ENCODE results near the gene UTP11.

Gene UTP11

DNA sequence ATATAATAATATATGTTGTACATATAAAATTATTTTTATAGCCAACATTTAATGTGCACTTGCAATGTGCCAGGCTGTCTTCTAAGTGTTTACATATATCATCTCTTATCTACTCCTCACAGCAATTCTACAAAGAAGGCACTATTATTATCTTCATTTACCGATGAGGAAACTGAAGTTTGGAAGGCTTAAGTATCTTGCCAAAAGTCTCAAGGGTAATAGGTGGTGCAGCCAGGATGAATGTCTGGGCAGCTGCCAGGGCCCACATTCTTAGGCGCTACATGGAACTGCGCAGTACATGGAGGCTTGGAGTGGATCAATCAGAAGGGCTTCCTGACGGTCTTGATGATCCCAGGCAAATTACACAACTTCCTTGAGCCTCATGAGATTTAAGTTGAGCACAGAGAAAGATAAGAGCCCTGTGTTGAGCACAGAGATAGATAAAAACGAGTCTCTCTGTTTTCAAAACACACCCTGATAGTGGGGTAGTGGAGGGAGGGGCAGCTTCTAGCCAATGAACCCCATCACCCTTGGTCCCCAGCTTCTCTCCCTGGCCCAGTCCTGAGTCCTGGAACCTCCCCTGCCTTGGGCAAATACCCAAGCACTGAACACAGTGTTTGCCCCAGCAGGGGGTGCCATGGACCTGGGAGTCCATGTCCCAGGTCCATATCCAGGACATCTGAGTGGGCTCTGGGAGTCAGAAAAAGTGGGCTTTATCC is 24.8 kb downstream of the UTP11 start:
- H3K9ac ChIP-seq, result no peak overlapping the region
- H3K36me3 ChIP-seq (ENCODE audit: insufficient read depth), result no peaks in the 10 kb centered on the region
- TF ChIP-seq, protein P1, sequence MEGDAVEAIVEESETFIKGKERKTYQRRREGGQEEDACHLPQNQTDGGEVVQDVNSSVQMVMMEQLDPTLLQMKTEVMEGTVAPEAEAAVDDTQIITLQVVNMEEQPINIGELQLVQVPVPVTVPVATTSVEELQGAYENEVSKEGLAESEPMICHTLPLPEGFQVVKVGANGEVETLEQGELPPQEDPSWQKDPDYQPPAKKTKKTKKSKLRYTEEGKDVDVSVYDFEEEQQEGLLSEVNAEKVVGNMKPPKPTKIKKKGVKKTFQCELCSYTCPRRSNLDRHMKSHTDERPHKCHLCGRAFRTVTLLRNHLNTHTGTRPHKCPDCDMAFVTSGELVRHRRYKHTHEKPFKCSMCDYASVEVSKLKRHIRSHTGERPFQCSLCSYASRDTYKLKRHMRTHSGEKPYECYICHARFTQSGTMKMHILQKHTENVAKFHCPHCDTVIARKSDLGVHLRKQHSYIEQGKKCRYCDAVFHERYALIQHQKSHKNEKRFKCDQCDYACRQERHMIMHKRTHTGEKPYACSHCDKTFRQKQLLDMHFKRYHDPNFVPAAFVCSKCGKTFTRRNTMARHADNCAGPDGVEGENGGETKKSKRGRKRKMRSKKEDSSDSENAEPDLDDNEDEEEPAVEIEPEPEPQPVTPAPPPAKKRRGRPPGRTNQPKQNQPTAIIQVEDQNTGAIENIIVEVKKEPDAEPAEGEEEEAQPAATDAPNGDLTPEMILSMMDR (conservative IDR thresholded peaks at IDR 0.05; ENCODE audit: low read depth, low read length), result no peak
- no peak overlapping the region for H3K27ac ChIP-seq
- H4K20me1 ChIP-seq (ENCODE audit: insufficient read depth), result no peaks in the 10 kb centered on the region
- no peaks in the 10 kb centered on the region for H3K79me2 ChIP-seq (ENCODE audit: insufficient read depth, low read depth)
- no peaks in the 10 kb centered on the region for H3K4me1 ChIP-seq (ENCODE audit: low read depth, poor library complexity, severe bottlenecking)
- no peak overlapping the region for H3K4me3 ChIP-seq (IDR thresholded peaks at IDR 0.05; ENCODE audit: insufficient read depth, low read depth, low read length)
- H2AFZ ChIP-seq (ENCODE audit: low read depth), result no peak overlapping the region
- no peak overlapping the region for H3K4me2 ChIP-seq
- no peaks in the 10 kb centered on the region for H3K27me3 ChIP-seq (ENCODE audit: insufficient read depth, low read depth)

DNA sequence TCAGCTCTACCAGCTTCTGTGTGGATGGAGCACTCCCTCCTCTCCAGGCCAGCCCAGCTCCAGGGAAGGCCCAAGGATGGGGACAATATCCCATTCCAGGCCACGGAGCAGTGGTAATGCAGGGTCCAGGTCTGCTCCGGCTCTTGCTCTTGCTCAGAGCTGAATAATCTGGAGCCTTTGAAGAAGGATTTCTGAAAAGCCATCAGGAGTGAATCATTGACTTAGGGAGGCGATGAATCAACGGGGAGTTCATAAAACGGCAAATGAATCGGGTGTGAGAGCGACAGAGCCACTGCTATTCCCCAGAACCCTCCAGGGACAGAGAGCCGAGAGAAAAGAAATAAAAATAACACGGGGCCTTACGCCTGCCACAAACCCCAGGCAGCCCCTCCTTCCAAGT is 26.3 kb downstream of the UTP11 start:
- no peak overlapping the region for H3K4me3 ChIP-seq (IDR thresholded peaks at IDR 0.05; ENCODE audit: insufficient read depth, low read depth, low read length)
- TF ChIP-seq, protein P1 (conservative IDR thresholded peaks at IDR 0.05; ENCODE audit: low read depth, low read length), result no peak
- no peaks in the 10 kb centered on the region for H3K79me2 ChIP-seq (ENCODE audit: insufficient read depth, low read depth)
- no peak overlapping the region for H2AFZ ChIP-seq (ENCODE audit: low read depth)
- H4K20me1 ChIP-seq (ENCODE audit: insufficient read depth), result no peaks in the 10 kb centered on the region
- no peaks in the 10 kb centered on the region for H3K27me3 ChIP-seq (ENCODE audit: insufficient read depth, low read depth)
- no peaks in the 10 kb centered on the region for H3K36me3 ChIP-seq (ENCODE audit: insufficient read depth)
- no peak overlapping the region for H3K27ac ChIP-seq
- H3K4me2 ChIP-seq, result no peak overlapping the region
- H3K9ac ChIP-seq, result no peak overlapping the region
- no peaks in the 10 kb centered on the region for H3K4me1 ChIP-seq (ENCODE audit: low read depth, poor library complexity, severe bottlenecking)

DNA sequence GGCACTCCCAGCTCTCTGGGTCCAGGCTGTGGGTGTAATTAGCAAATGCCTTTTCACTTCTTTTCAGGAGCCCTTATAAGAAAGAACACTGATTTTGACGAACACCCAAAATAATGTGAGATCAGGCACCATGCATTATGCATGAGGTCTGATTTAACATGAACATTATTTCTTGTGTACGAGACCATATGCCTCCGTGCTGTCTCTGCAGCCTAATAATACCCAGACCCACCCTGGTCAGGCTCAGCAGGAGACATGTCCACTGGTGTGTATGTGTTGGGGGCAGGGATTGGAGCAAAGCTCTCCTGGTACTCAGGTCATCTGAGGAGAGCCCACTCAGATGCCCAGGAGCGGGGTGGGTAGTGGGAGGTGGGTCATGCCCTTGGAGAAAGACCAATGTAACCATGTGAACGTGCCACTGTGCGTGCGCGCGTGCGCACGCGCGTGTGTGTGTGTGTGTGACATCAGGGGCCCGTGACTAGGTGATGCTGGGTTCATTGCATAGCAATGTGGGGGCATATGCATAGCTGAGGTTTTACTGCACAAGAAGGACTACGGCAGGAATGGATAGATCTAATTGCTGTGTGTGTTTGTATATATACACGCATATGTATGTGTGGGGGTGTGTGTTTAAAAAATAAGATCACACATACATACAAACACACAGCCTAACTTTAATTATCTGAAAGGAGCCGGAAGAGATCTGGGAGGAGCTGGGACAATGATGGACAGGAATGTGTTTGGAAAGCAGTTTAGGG is 27.0 kb downstream of the UTP11 start:
- Histone ChIP-seq H3K4me3 (IDR thresholded peaks at IDR 0.05; ENCODE audit: insufficient read depth, low read depth, low read length) (no peak overlapping the region), H3K4me1 (ENCODE audit: low read depth, poor library complexity, severe bottlenecking) (no peaks in the 10 kb centered on the region), H3K27me3 (ENCODE audit: insufficient read depth, low read depth) (no peaks in the 10 kb centered on the region), H3K9ac (no peak overlapping the region), H3K27ac (no peak overlapping the region), H3K36me3 (ENCODE audit: insufficient read depth) (no peaks in the 10 kb centered on the region), H3K79me2 (ENCODE audit: insufficient read depth, low read depth) (no peaks in the 10 kb centered on the region), H3K4me2 (no peak overlapping the region), H4K20me1 (ENCODE audit: insufficient read depth) (no peaks in the 10 kb centered on the region), H2AFZ (ENCODE audit: low read depth) (no peak overlapping the region)
- TF ChIP-seq, protein P1 (conservative IDR thresholded peaks at IDR 0.05; ENCODE audit: low read depth, low read length), result no peak

DNA sequence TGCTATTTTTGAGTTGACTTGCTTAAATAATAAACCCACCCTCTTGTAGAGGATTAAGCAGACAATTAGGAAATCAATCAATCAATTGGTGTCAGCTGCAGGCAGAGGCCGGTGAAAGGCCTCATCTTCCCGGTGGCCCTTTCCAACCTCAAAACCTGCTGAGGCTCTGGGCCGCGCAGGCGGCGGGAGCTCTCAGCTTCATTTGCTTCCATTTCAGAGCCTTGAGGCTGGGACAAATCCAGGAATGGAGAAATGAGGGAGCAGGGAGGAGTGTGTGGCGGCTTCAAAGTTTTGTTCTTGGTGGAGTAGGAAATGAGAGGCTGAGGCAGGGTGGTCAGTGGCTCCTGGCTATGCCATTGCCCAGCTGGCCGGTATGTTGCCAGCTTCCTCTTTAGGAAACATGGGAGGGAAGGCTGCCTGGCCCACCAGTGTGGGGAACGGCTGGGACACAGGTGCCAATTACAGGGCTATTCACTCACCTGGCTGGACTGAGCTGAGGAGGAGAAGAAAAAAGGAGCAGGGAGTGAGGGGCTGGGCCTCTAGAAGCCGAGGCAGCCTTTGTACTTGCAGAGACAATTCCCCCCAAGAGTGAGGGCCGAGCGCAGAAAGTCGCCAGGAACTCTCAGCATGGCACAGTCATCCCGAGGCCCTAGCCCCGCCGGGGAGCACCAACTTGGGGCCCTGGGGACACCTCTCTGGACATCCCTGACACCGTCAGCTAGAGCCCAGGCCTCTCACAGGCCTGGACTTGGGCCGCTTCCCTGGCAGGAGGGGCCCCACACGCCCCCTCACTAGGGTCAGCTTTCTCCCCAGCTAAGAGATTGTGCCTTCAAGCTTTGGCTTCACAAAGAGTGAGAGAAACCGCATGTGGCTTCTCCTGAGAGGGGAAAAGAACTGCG is 29.7 kb downstream of the UTP11 start:
- Histone ChIP-seq H3K4me1 (ENCODE audit: low read depth, poor library complexity, severe bottlenecking) (no peaks in the 10 kb centered on the region), H3K27me3 (ENCODE audit: insufficient read depth, low read depth) (no peaks in the 10 kb centered on the region), H3K9ac (no peak overlapping the region), H3K36me3 (ENCODE audit: insufficient read depth) (no peaks in the 10 kb centered on the region), H3K27ac (no peak overlapping the region), H4K20me1 (ENCODE audit: insufficient read depth) (no peaks in the 10 kb centered on the region), H3K4me3 (IDR thresholded peaks at IDR 0.05; ENCODE audit: insufficient read depth, low read depth, low read length) (no peak overlapping the region), H2AFZ (ENCODE audit: low read depth) (no peak overlapping the region), H3K79me2 (ENCODE audit: insufficient read depth, low read depth) (no peaks in the 10 kb centered on the region), H3K4me2 (no peak overlapping the region)
- TF ChIP-seq, protein P1 (conservative IDR thresholded peaks at IDR 0.05; ENCODE audit: low read depth, low read length), result no peak

Measured in KMS-11 (cell line).